HepG2 (cell line): ENCODE measurements around the gene DBNDD2. TPM values are rescaled to one million over a fixed set of nuclear protein-coding genes. Genes with fewer than 3 reads are reported as not detected.

Source experiments
- BCL6 ChIP-seq: IDR thresholded peaks from 2 replicates; pipeline ENCODE4 v1.6.1; 2016; ENCODE audit warnings: missing genetic modification reagents, missing compliant biosample characterization
- EEA1 ChIP-seq: sonication (generic); formaldehyde crosslinking; IDR thresholded peaks from 2 replicates; pipeline ENCODE4 v1.5.1; 2020; ENCODE audit warnings: mild to moderate bottlenecking, missing genetic modification reagents, borderline replicate concordance
- FLYWCH1 ChIP-seq: sonication (generic); formaldehyde crosslinking; IDR thresholded peaks from 2 replicates; pipeline ENCODE4 v1.8.1; 2023; ENCODE audit warnings: mild to moderate bottlenecking, missing genetic modification reagents
- HMG20A ChIP-seq: IDR thresholded peaks from 2 replicates; pipeline ENCODE4 v1.6.1; 2016; ENCODE audit warnings: borderline replicate concordance
- KDM2A ChIP-seq: sonication (generic); formaldehyde crosslinking; IDR thresholded peaks from 2 replicates; pipeline ENCODE4 v1.4.0; 2020; ENCODE audit warnings: low read depth, missing genetic modification reagents, borderline replicate concordance
- KDM5B ChIP-seq: sonication (generic); formaldehyde crosslinking; IDR thresholded peaks from 2 replicates; pipeline ENCODE4 v1.4.0; 2020; ENCODE audit warnings: missing genetic modification reagents, mild to moderate bottlenecking, borderline replicate concordance
- MTA3 ChIP-seq: sonication (generic); formaldehyde crosslinking; IDR thresholded peaks from 2 replicates; pipeline ENCODE4 v1.4.0; 2020; ENCODE audit warnings: missing genetic modification reagents
- NFATC3 ChIP-seq: sonication (generic); formaldehyde crosslinking; IDR thresholded peaks from 2 replicates; pipeline ENCODE4 v1.5.1; 2020; ENCODE audit warnings: mild to moderate bottlenecking, missing genetic modification reagents
- NFE2L1 ChIP-seq: sonication (generic); formaldehyde crosslinking; IDR thresholded peaks from 2 replicates; pipeline ENCODE4 v1.4.0; 2020; ENCODE audit warnings: missing genetic modification reagents, mild to moderate bottlenecking, borderline replicate concordance
- NPAS2 ChIP-seq: sonication (generic); formaldehyde crosslinking; IDR thresholded peaks from 2 replicates; pipeline ENCODE4 v1.8.0; 2022; ENCODE audit warnings: mild to moderate bottlenecking, missing genetic modification reagents, borderline replicate concordance
- PITX1 ChIP-seq: sonication (generic); formaldehyde crosslinking; IDR thresholded peaks from 2 replicates; pipeline ENCODE4 v1.5.1; 2020; ENCODE audit warnings: mild to moderate bottlenecking, missing genetic modification reagents
- RXRB ChIP-seq: IDR thresholded peaks from 2 replicates; pipeline ENCODE4 v1.6.1; 2016; ENCODE audit warnings: borderline replicate concordance, missing genetic modification reagents, missing compliant biosample characterization
- SP4 ChIP-seq: sonication (generic); formaldehyde crosslinking; IDR thresholded peaks from 2 replicates; pipeline ENCODE4 v1.8.1; 2023; ENCODE audit warnings: mild to moderate bottlenecking, missing genetic modification reagents
- ZC3H4 ChIP-seq: sonication (generic); formaldehyde crosslinking; IDR thresholded peaks from 2 replicates; pipeline ENCODE4 v1.4.0; 2020; ENCODE audit warnings: missing genetic modification reagents, borderline replicate concordance
- ZFP36L1 ChIP-seq: sonication (generic); formaldehyde crosslinking; IDR thresholded peaks from 2 replicates; pipeline ENCODE4 v1.8.0; 2022; ENCODE audit warnings: mild to moderate bottlenecking, missing genetic modification reagents, moderate library complexity
- ZNF138 ChIP-seq: sonication (generic); formaldehyde crosslinking; IDR thresholded peaks from 2 replicates; pipeline ENCODE4 v1.5.0; 2020; ENCODE audit warnings: mild to moderate bottlenecking, low read depth, missing genetic modification reagents
- ZNF234 ChIP-seq: sonication (generic); formaldehyde crosslinking; conservative IDR thresholded peaks from 2 replicates; pipeline ENCODE4 v1.5.1; 2020; ENCODE audit warnings: mild to moderate bottlenecking, missing genetic modification reagents
- ZNF274 ChIP-seq: sonication (generic); formaldehyde crosslinking; IDR thresholded peaks from 2 replicates; pipeline ENCODE4 v1.5.1; 2020; ENCODE audit warnings: mild to moderate bottlenecking, missing genetic modification reagents
- ZNF382 ChIP-seq: sonication (generic); formaldehyde crosslinking; IDR thresholded peaks from 2 replicates; pipeline ENCODE4 v1.5.0; 2020; ENCODE audit warnings: missing genetic modification reagents, mild to moderate bottlenecking, borderline replicate concordance
- polyA plus RNA-seq, 8 experiments: library from polyadenylated mRNA; depleted of rRNA in 3 of 8; stranded (reverse) in 7 of 8; unstranded in 1 of 8; fragments of >200 nt; fragmentation: Illumina TruSeq in 4 of 8; extraction: Trizol in 4 of 8; gene quantifications; 2 replicates each; pipeline versions ENCODE4 v1.2.1 to v1.2.3, GENCODE V29; 2011 to 2016; ENCODE audit warnings: low read depth in 4 of 8, missing spikeins in 1 of 8, mixed read lengths in 1 of 8; ENCODE audit not compliant: insufficient read depth in 1 of 8
- total RNA-seq, 5 experiments: library from RNA; depleted of rRNA; stranded (reverse); fragments of >200 nt; fragmentation: Illumina TruSeq; extraction: Trizol; gene quantifications; 2 replicates each; pipeline ENCODE4 v1.2.3, GENCODE V29; 2016; ENCODE audit warnings: low read depth in 1 of 5
- TF ChIP-seq, protein P1 (sequence below): sonication (generic); formaldehyde crosslinking; IDR thresholded peaks from 2 replicates; pipeline ENCODE4 v1.4.0; 2020; ENCODE audit warnings: mild to moderate bottlenecking, missing genetic modification reagents
- TF ChIP-seq, protein P2 (sequence below): sonication (generic); formaldehyde crosslinking; IDR thresholded peaks from 2 replicates; pipeline ENCODE4 v1.4.0; 2020; ENCODE audit warnings: missing genetic modification reagents
- TF ChIP-seq, protein P3 (sequence below): sonication (generic); formaldehyde crosslinking; IDR thresholded peaks from 2 replicates; pipeline ENCODE4 v1.4.0; 2020; ENCODE audit warnings: missing genetic modification reagents, borderline replicate concordance

The DBNDD2 gene
- total and polyA plus RNA-seq, 2 of the 13 experiments (the other 11 are each of a cell fraction or from before 2014, with no cell fraction given) = 16.7 to 47.6 TPM

DNA sequence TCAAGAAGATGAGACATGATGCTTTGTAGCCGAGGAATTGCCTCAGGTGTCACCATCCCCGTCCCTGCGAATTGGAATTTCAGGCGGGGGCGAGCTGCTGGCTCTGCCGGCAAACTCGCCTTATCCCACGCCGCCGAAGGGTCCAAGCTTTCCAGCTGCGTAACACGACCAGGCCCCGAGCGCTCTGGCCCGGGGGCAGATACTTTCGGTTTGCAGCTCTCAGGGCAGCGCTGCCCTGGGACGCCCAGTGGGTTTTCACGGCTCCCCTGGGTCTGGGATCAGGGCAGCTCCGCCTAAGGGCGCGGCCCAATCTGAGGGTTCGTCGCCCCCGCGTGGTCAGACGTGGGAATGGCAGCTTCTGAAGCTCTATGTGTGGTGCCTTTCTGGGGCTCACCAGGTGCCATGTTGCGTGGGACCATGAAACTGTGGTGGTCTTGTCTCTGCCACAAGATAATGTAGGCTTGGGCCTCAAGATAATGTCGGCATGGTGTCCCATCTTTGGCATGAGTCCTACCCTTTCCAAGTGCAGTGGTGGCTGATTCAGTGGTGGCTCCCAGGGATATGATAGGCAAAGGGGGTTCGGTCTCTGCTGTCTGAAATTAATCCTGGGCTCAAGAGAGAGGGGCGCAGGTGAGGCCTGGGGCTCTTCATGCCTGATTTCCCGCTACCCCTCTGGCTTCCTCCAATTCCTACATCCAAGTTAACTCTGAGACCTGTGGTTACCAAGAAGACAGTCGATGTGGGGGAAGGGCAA lies 28.8 kb downstream of the DBNDD2 start (continued):
- TF ChIP-seq, protein P1, sequence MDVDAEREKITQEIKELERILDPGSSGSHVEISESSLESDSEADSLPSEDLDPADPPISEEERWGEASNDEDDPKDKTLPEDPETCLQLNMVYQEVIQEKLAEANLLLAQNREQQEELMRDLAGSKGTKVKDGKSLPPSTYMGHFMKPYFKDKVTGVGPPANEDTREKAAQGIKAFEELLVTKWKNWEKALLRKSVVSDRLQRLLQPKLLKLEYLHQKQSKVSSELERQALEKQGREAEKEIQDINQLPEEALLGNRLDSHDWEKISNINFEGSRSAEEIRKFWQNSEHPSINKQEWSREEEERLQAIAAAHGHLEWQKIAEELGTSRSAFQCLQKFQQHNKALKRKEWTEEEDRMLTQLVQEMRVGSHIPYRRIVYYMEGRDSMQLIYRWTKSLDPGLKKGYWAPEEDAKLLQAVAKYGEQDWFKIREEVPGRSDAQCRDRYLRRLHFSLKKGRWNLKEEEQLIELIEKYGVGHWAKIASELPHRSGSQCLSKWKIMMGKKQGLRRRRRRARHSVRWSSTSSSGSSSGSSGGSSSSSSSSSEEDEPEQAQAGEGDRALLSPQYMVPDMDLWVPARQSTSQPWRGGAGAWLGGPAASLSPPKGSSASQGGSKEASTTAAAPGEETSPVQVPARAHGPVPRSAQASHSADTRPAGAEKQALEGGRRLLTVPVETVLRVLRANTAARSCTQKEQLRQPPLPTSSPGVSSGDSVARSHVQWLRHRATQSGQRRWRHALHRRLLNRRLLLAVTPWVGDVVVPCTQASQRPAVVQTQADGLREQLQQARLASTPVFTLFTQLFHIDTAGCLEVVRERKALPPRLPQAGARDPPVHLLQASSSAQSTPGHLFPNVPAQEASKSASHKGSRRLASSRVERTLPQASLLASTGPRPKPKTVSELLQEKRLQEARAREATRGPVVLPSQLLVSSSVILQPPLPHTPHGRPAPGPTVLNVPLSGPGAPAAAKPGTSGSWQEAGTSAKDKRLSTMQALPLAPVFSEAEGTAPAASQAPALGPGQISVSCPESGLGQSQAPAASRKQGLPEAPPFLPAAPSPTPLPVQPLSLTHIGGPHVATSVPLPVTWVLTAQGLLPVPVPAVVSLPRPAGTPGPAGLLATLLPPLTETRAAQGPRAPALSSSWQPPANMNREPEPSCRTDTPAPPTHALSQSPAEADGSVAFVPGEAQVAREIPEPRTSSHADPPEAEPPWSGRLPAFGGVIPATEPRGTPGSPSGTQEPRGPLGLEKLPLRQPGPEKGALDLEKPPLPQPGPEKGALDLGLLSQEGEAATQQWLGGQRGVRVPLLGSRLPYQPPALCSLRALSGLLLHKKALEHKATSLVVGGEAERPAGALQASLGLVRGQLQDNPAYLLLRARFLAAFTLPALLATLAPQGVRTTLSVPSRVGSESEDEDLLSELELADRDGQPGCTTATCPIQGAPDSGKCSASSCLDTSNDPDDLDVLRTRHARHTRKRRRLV = no peak
- TF ChIP-seq ZNF274 (peak; percentile 88; the same call in 1 of the 2 replicates), HMG20A (CRISPR knock-in tag) (no peak; the same call in 1 of the 2 replicates), NPAS2 (CRISPR knock-in tag) (no peak), ZFP36L1 (CRISPR knock-in tag) (no peak), RXRB (CRISPR knock-in tag) (peak; percentile 49; the same call in 1 of the 2 replicates), MTA3 (no peak), NFE2L1 (CRISPR knock-in tag) (peak; percentile 50; the same call in 1 of the 2 replicates), BCL6 (CRISPR knock-in tag) (peak; percentile 14; the same call in 1 of the 2 replicates), ZC3H4 (no peak), NFATC3 (CRISPR knock-in tag) (peak; percentile 97), ZNF138 (peak; percentile 31; the same call in 1 of the 2 replicates), ZNF382 (CRISPR knock-in tag) (no peak), KDM5B (CRISPR knock-in tag) (peak; percentile 93), EEA1 (no peak; the same call in 1 of the 2 replicates), SP4 (0 out of 2 replicates have a peak, but pooled peaks have one; percentile 58), PITX1 (peak; percentile 55; the same call in 1 of the 2 replicates), ZNF234 (CRISPR knock-in tag) (no peak), FLYWCH1 (CRISPR knock-in tag) (no peak), KDM2A (CRISPR knock-in tag) (peak; percentile 98)
- TF ChIP-seq, protein P2, sequence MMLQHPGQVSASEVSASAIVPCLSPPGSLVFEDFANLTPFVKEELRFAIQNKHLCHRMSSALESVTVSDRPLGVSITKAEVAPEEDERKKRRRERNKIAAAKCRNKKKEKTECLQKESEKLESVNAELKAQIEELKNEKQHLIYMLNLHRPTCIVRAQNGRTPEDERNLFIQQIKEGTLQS (CRISPR knock-in tag) = no peak; the same call in 1 of the 2 replicates
- TF ChIP-seq, protein P3, sequence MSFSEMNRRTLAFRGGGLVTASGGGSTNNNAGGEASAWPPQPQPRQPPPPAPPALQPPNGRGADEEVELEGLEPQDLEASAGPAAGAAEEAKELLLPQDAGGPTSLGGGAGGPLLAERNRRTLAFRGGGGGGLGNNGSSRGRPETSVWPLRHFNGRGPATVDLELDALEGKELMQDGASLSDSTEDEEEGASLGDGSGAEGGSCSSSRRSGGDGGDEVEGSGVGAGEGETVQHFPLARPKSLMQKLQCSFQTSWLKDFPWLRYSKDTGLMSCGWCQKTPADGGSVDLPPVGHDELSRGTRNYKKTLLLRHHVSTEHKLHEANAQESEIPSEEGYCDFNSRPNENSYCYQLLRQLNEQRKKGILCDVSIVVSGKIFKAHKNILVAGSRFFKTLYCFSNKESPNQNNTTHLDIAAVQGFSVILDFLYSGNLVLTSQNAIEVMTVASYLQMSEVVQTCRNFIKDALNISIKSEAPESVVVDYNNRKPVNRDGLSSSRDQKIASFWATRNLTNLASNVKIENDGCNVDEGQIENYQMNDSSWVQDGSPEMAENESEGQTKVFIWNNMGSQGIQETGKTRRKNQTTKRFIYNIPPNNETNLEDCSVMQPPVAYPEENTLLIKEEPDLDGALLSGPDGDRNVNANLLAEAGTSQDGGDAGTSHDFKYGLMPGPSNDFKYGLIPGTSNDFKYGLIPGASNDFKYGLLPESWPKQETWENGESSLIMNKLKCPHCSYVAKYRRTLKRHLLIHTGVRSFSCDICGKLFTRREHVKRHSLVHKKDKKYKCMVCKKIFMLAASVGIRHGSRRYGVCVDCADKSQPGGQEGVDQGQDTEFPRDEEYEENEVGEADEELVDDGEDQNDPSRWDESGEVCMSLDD (CRISPR knock-in tag) = no peak
